GM19239 (cell line): Measurements from ENCODE around the gene IL1R2.

Source experiments
- DNase-seq: peaks from one replicate; pipeline ENCODE4 v3.0.0; 2011; ENCODE audit warnings: low spot score; ENCODE audit not compliant: insufficient read length
- FAIRE-seq: peaks from 2 replicates; lab custom pipeline; 2011; peaks lifted over from hg19 to GRCh38; lab: Jason Lieb, UNC

Gene IL1R2

GRCh38 chr2:101991721-101992145, at the start of gene IL1R2:
IL1R2 (plus strand) TSS chr2:101991960; CDS start chr2:102008576, 16,616 bp downstream.
- DNase-seq: no peak
- no peak for FAIRE-seq

GRCh38 chr2:101942851-101943250, 48.9 kb upstream of the IL1R2 start:
- FAIRE-seq: no peak
- DNase-seq: no peak

GRCh38 chr2:101946372-101947039, 45.3 kb upstream of the IL1R2 start:
- DNase-seq (no peak), FAIRE-seq (no peak)

- FAIRE-seq (no peak), DNase-seq (no peak)
Observed at GRCh38 chr2:101947374-101947773, 44.4 kb upstream of the IL1R2 start.

GRCh38 chr2:101948625-101949155, 43.1 kb upstream of the IL1R2 start:
- DNase-seq (no peak), FAIRE-seq (no peak)

- DNase-seq: no peak
- FAIRE-seq: peak; percentile 18
Observed at GRCh38 chr2:101949304-101949703, 42.5 kb upstream of the IL1R2 start.

- FAIRE-seq: no peak
- DNase-seq: no peak
Observed at GRCh38 chr2:101951296-101951695, 40.5 kb upstream of the IL1R2 start.

GRCh38 chr2:101952551-101952950, 39.2 kb upstream of the IL1R2 start:
- FAIRE-seq (no peak), DNase-seq (no peak)

- DNase-seq: no peak
- FAIRE-seq: no peak
Observed at GRCh38 chr2:101956465-101957438, 35.0 kb upstream of the IL1R2 start.

- DNase-seq (no peak), FAIRE-seq (no peak)
Observed at GRCh38 chr2:101958061-101958460, 33.7 kb upstream of the IL1R2 start.

GRCh38 chr2:101960819-101961337, 30.9 kb upstream of the IL1R2 start:
- no peak for FAIRE-seq
- no peak for DNase-seq

GRCh38 chr2:101961338-101962191, 30.2 kb upstream of the IL1R2 start:
- FAIRE-seq (no peak), DNase-seq (no peak)

GRCh38 chr2:101962309-101962708, 29.5 kb upstream of the IL1R2 start:
- FAIRE-seq (no peak), DNase-seq (no peak)

- no peak for FAIRE-seq
- no peak for DNase-seq
Observed at GRCh38 chr2:101963198-101963597, 28.6 kb upstream of the IL1R2 start.

GRCh38 chr2:101967826-101968513, 23.8 kb upstream of the IL1R2 start:
- DNase-seq (no peak), FAIRE-seq (no peak)

- DNase-seq (no peak), FAIRE-seq (no peak)
Observed at GRCh38 chr2:101969723-101970122, 22.0 kb upstream of the IL1R2 start.

GRCh38 chr2:101970901-101971300, 20.9 kb upstream of the IL1R2 start:
- DNase-seq: no peak
- no peak for FAIRE-seq

GRCh38 chr2:101971836-101972235, 19.9 kb upstream of the IL1R2 start:
- no peak for DNase-seq
- no peak for FAIRE-seq
